Osteoblast (primary cell): ENCODE measurements around the gene GOSR2. TPM values are rescaled to one million over a fixed set of nuclear protein-coding genes. Genes with fewer than 3 reads are reported as not detected.
"Not testable (repeated sequence)": the region's sequence is repeated elsewhere in the genome, so short reads cannot be mapped to it uniquely, and the experiment has no call there.

Experiments
- DNase-seq: peaks from one replicate; pipeline ENCODE4 v3.0.0; 2011; ENCODE audit warnings: low spot score, mixed read lengths; ENCODE audit not compliant: insufficient read length; ENCODE audit errors: missing footprints
- H2AFZ ChIP-seq: 2 replicates; pipeline ENCODE4 v1.6.0; 2011; ENCODE audit warnings: mild to moderate bottlenecking, low read length
- H3K27ac ChIP-seq: 2 replicates; pipeline ENCODE4 v1.5.1; 2011; ENCODE audit warnings: mild to moderate bottlenecking, low read depth, low read length, moderate library complexity
- H3K27me3 ChIP-seq: 2 replicates; pipeline ENCODE4 v1.6.0; 2012; ENCODE audit warnings: mild to moderate bottlenecking, control low read depth, inconsistent platforms, low read length, moderate library complexity; ENCODE audit not compliant: insufficient read depth
- H3K36me3 ChIP-seq: 2 replicates; pipeline ENCODE4 v1.5.1; 2011; ENCODE audit warnings: mild to moderate bottlenecking, low read length, control low read depth, moderate library complexity; ENCODE audit not compliant: insufficient read depth
- H3K4me1 ChIP-seq: 2 replicates; pipeline ENCODE4 v1.5.1; 2011; ENCODE audit warnings: mild to moderate bottlenecking, low read length, control low read depth, moderate library complexity; ENCODE audit not compliant: insufficient read depth
- H3K4me2 ChIP-seq: 2 replicates; pipeline ENCODE4 v1.6.0; 2011; ENCODE audit warnings: mild to moderate bottlenecking, low read length; ENCODE audit not compliant: insufficient read depth
- H3K4me3 ChIP-seq: fragments of 200-600 bp; sonication (generic); 3 replicates; pipeline ENCODE4 v1.5.1; 2012; ENCODE audit warnings: mild to moderate bottlenecking, low read length, inconsistent platforms; ENCODE audit not compliant: insufficient read depth
- H3K79me2 ChIP-seq: 2 replicates; pipeline ENCODE4 v1.6.0; 2012; ENCODE audit warnings: mild to moderate bottlenecking, low read length, control low read depth, inconsistent platforms; ENCODE audit not compliant: insufficient read depth
- H3K9me3 ChIP-seq: 2 replicates; pipeline ENCODE4 v1.5.1; 2011; ENCODE audit warnings: low read depth, low read length, control low read depth
- H4K20me1 ChIP-seq: 2 replicates; pipeline ENCODE4 v1.6.0; 2012; ENCODE audit warnings: mild to moderate bottlenecking, low read length, control low read depth; ENCODE audit not compliant: insufficient read depth
- CTCF ChIP-seq: IDR thresholded peaks from 2 replicates; pipeline ENCODE4 v1.5.1; 2011; ENCODE audit warnings: mild to moderate bottlenecking, low read depth, low read length, moderate library complexity; ENCODE audit errors: extremely low read depth
- total RNA-seq: library from RNA; depleted of rRNA; stranded (reverse); fragments of >200 nt; gene quantifications from 2 replicates; pipeline ENCODE4 v1.2.3, GENCODE V29; 2012

Gene GOSR2
- total RNA-seq, 1 donor: 44.9 TPM

- no peak for DNase-seq
- Histone ChIP-seq H2AFZ (no peak overlapping the region), H3K79me2 (no peaks in the 10 kb centered on the region), H3K27me3 (peaks cover 13% of the 10 kb centered on the region), H3K4me2 (no peak overlapping the region), H3K27ac (no peak overlapping the region), H4K20me1 (no peaks in the 10 kb centered on the region), H3K36me3 (no peaks in the 10 kb centered on the region), H3K9me3 (no peaks in the 10 kb centered on the region), H3K4me1 (no peaks in the 10 kb centered on the region), H3K4me3 (no peak overlapping the region)
- TF ChIP-seq CTCF: no peak
Measured at GRCh38 chr17:46916623-46917022, 6.3 kb upstream of the GOSR2 start.

- Histone ChIP-seq H2AFZ (no peak overlapping the region), H3K4me2 (no peak overlapping the region)
Measured at GRCh38 chr17:46917041-46917440, 5.9 kb upstream of the GOSR2 start.

GRCh38 chr17:46917516-46917915 is 5.4 kb upstream of the GOSR2 start:
- H3K4me3 ChIP-seq: no peak overlapping the region

More at GRCh38 chr17:46917041-46917440, 5.9 kb upstream of the GOSR2 start:
- H3K27ac ChIP-seq: no peak overlapping the region
- DNase-seq: no peak
- no peaks in the 10 kb centered on the region for H3K36me3 ChIP-seq
- H3K79me2 ChIP-seq: no peaks in the 10 kb centered on the region
- H3K9me3 ChIP-seq: no peaks in the 10 kb centered on the region
- no peak for TF ChIP-seq CTCF
- H3K4me1 ChIP-seq: no peaks in the 10 kb centered on the region
- peaks cover 12% of the 10 kb centered on the region for H3K27me3 ChIP-seq
- no peak overlapping the region for H3K4me3 ChIP-seq
- no peaks in the 10 kb centered on the region for H4K20me1 ChIP-seq

GRCh38 chr17:46921962-46922361 is 998 bp upstream of the GOSR2 start:
- not testable (repeated sequence) for H3K4me2 ChIP-seq, DNase-seq

More at GRCh38 chr17:46917516-46917915, 5.4 kb upstream of the GOSR2 start:
- no peaks in the 10 kb centered on the region for H3K4me1 ChIP-seq
- peaks cover 7% of the 10 kb centered on the region for H3K27me3 ChIP-seq
- no peaks in the 10 kb centered on the region for H4K20me1 ChIP-seq
- no peak overlapping the region for H2AFZ ChIP-seq
- H3K79me2 ChIP-seq: no peaks in the 10 kb centered on the region
- DNase-seq: no peak
- no peaks in the 10 kb centered on the region for H3K9me3 ChIP-seq
- no peak overlapping the region for H3K4me2 ChIP-seq
- H3K36me3 ChIP-seq: no peaks in the 10 kb centered on the region
- TF ChIP-seq CTCF: no peak
- no peak overlapping the region for H3K27ac ChIP-seq

GRCh38 chr17:46922487-46922803 is 515 bp upstream of the GOSR2 start:
- no peak for DNase-seq

More at GRCh38 chr17:46921962-46922361, 998 bp upstream of the GOSR2 start:
- not testable (repeated sequence) for H3K4me1 ChIP-seq, H3K4me3 ChIP-seq, H3K27me3 ChIP-seq, H3K27ac ChIP-seq, H3K9me3 ChIP-seq, H3K36me3 ChIP-seq, H2AFZ ChIP-seq
- peaks cover 33% of the 10 kb centered on the region for H4K20me1 ChIP-seq
- peaks cover 42% of the 10 kb centered on the region for H3K79me2 ChIP-seq

More at GRCh38 chr17:46922487-46922803, 515 bp upstream of the GOSR2 start:
- Histone ChIP-seq H3K4me3 (peak overlapping the region; percentile 99), H3K9me3 (no peaks in the 10 kb centered on the region), H3K27me3 (no peaks in the 10 kb centered on the region), H3K27ac (peak overlapping the region; percentile 93), H3K79me2 (peaks cover 47% of the 10 kb centered on the region), H3K36me3 (peaks cover 8% of the 10 kb centered on the region), H4K20me1 (peaks cover 38% of the 10 kb centered on the region), H2AFZ (peak overlapping the region; percentile 90), H3K4me2 (peak overlapping the region; percentile 87), H3K4me1 (peaks cover 10% of the 10 kb centered on the region)
- no peak for TF ChIP-seq CTCF
